ENCODE results near the gene COG8.

COG8 gene

GRCh38 chr16:69344171-69344570 lies 4.8 kb upstream of the COG8 start:
- DNase-seq = no peak

- peak; percentile 74 for DNase-seq
Observed at GRCh38 chr16:69340095-69340644, 806 bp upstream of the COG8 start.

GRCh38 chr16:69338557-69339288 lies 641 bp downstream of the COG8 start:
- DNase-seq = no peak

GRCh38 chr16:69334696-69335095 lies 4.7 kb downstream of the COG8 start:
- DNase-seq = no peak

- peak; percentile 96 for DNase-seq
Observed at GRCh38 chr16:69330286-69331109, 8.9 kb downstream of the COG8 start, which contains the start of gene PDF. PDF (minus strand) TSS chr16:69330588; CDS start chr16:69330570, 18 bp downstream.

GRCh38 chr16:69329369-69330285 lies 9.7 kb downstream of the COG8 start:
- peak; percentile 65 for DNase-seq

GRCh38 chr16:69328854-69329316 lies 10.5 kb downstream of the COG8 start:
- peak; percentile 61 for DNase-seq

GRCh38 chr16:69327585-69328310 lies 11.6 kb downstream of the COG8 start:
- no peak for DNase-seq

- peak; percentile 51 for DNase-seq
Observed at GRCh38 chr16:69326172-69326873, 13.0 kb downstream of the COG8 start.

- peak; percentile 52 for DNase-seq
Observed at GRCh38 chr16:69325784-69326171, 13.6 kb downstream of the COG8 start.

- no peak for DNase-seq
Observed at GRCh38 chr16:69324585-69325253, 14.6 kb downstream of the COG8 start.

- no peak for DNase-seq
Observed at GRCh38 chr16:69324013-69324531, 15.3 kb downstream of the COG8 start.

- DNase-seq = no peak
Observed at GRCh38 chr16:69323415-69323814, 15.9 kb downstream of the COG8 start.

GRCh38 chr16:69322343-69322742 lies 17.0 kb downstream of the COG8 start:
- no peak for DNase-seq

- DNase-seq = no peak
Observed at GRCh38 chr16:69321080-69321479, 18.3 kb downstream of the COG8 start.

GRCh38 chr16:69320740-69321073 lies 18.7 kb downstream of the COG8 start:
- DNase-seq = no peak

GRCh38 chr16:69319826-69320739 lies 19.3 kb downstream of the COG8 start:
- DNase-seq = no peak

- DNase-seq = no peak
Observed at GRCh38 chr16:69319381-69319780, 20.0 kb downstream of the COG8 start.

GRCh38 chr16:69318911-69319289 lies 20.5 kb downstream of the COG8 start:
- peak; percentile 58 for DNase-seq

Data from activated effector memory CD4-positive, alpha-beta T cell treated with anti-CD3 and anti-CD28 coated beads, Interleukin-2, amount 50 U/mL, for 16 hours (primary cell).